GM06990 (cell line): Measurements from ENCODE around the gene CIZ1.

ENCODE experiments used
- DNase-seq: peaks from one replicate; pipeline ENCODE4 v3.0.0-alpha.2; 2011; ENCODE audit not compliant: insufficient read length; ENCODE audit errors: extremely low read depth
- H3K27me3 ChIP-seq: replicated peaks from 2 replicates; pipeline ENCODE4 v1.6.0; 2011; ENCODE audit warnings: low read length; ENCODE audit not compliant: control insufficient read depth, insufficient read depth
- H3K36me3 ChIP-seq: 2 replicates; pipeline ENCODE4 v1.5.1; 2011; ENCODE audit warnings: low read length; ENCODE audit not compliant: control insufficient read depth, insufficient read depth
- H3K4me3 ChIP-seq: replicated peaks from 2 replicates; pipeline ENCODE4 v1.5.1; 2011; ENCODE audit warnings: low read depth, mild to moderate bottlenecking, control low read depth, low read length
- TF ChIP-seq, protein P1 (sequence below): IDR thresholded peaks from 2 replicates; pipeline ENCODE4 v1.5.1; 2011; ENCODE audit warnings: low read length, control low read depth, mild to moderate bottlenecking, inconsistent platforms; ENCODE audit not compliant: insufficient read depth, poor library complexity, severe bottlenecking

Gene CIZ1

DNA sequence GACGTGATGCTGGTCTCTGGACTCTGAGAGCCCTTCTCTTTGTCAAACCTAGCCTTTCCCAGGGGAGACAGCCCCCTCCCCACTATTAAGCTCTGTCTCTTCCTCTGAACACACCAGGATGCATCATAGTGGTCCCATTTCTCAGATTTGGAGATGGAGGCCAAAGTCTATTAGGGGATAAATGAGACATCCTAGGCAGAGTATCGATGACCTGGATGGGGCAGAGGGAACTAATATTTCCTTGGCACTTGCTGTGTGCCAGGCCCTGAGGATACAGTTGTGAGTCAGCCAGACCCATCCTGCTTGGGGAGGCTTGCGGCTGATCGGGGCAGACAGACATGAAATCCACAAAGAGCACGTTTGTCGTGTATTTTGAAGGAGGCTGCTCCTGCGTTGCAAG is 17.0 kb upstream of the CIZ1 start:
- Histone ChIP-seq H3K27me3 (peaks cover 4% of the 10 kb centered on the region), H3K4me3 (no peak overlapping the region), H3K36me3 (no peaks in the 10 kb centered on the region)
- no peak for DNase-seq
- TF ChIP-seq, protein P1, sequence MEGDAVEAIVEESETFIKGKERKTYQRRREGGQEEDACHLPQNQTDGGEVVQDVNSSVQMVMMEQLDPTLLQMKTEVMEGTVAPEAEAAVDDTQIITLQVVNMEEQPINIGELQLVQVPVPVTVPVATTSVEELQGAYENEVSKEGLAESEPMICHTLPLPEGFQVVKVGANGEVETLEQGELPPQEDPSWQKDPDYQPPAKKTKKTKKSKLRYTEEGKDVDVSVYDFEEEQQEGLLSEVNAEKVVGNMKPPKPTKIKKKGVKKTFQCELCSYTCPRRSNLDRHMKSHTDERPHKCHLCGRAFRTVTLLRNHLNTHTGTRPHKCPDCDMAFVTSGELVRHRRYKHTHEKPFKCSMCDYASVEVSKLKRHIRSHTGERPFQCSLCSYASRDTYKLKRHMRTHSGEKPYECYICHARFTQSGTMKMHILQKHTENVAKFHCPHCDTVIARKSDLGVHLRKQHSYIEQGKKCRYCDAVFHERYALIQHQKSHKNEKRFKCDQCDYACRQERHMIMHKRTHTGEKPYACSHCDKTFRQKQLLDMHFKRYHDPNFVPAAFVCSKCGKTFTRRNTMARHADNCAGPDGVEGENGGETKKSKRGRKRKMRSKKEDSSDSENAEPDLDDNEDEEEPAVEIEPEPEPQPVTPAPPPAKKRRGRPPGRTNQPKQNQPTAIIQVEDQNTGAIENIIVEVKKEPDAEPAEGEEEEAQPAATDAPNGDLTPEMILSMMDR: no peak

DNA sequence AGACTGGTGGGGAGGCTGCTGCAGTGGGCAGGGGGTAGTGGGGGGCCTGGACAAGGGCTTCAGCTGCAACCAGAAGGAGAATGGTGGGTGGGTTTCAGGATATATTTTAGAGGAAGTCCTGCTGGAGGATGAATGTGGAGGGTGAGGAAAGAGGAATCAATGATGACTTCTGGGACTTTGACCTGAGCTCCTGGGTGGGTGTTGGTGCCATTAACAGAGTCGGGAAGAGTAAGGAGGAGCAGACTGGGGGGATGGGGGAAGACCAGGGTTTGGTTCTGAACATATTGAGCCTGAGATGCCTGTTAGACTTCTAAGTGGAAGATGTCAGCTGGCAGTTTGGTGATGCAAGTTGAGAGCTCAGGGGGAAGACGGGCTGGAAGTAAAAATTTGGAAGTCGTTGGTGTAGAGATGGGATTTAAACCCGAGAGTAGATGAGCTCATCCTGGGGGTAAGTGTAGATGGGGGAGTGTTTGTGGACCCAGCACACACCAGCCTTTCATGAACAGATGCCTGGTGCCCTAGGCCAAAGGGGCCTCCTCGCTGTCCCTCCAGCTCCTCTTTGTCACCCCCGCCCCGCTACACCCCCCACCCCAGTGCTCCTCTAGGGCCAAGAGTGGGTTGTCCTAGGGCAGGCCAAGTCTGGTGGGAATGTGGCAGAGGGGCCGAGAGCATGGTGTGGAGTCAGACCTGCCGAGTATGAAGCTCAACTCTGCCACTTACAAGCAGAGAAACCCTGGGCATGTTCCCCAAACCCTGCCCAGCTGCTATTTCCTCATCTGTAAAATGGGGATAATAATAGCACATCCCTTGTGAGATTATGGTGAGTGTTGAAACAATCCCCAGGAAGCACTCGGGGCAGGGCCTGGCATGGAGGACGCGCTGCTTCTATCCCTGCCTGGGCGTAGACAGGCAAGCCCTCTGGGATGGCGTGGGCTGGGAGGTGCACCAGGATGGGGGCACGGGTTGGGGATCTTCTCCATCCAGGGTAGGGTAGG is 15.8 kb upstream of the CIZ1 start:
- Histone ChIP-seq H3K27me3 (peaks cover 4% of the 10 kb centered on the region), H3K4me3 (no peak overlapping the region), H3K36me3 (no peaks in the 10 kb centered on the region)
- no peak for DNase-seq
- TF ChIP-seq, protein P1: no peak

DNA sequence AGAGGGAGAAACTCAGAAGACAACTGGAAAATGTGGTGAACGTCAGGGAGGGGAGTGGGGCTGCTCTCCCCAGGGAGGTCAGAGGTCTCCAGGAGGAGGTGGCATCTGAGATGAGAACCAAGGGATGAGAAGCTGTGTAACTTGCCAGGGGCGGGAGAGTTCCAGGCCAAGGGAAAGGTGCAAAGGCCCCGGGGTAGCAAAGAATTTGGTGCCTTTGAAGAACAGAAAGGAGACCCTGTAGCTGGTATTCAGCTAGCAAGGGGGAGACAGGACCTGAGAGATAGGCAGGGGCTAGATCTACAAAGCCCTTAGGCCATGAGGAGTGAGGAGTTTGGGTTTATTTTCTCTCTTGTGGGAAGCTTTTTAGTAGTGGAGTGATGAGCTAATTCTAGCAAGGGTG is 15.1 kb upstream of the CIZ1 start:
- Histone ChIP-seq H3K27me3 (peaks cover 4% of the 10 kb centered on the region), H3K36me3 (no peaks in the 10 kb centered on the region), H3K4me3 (no peak overlapping the region)
- TF ChIP-seq, protein P1: no peak
- no peak for DNase-seq

DNA sequence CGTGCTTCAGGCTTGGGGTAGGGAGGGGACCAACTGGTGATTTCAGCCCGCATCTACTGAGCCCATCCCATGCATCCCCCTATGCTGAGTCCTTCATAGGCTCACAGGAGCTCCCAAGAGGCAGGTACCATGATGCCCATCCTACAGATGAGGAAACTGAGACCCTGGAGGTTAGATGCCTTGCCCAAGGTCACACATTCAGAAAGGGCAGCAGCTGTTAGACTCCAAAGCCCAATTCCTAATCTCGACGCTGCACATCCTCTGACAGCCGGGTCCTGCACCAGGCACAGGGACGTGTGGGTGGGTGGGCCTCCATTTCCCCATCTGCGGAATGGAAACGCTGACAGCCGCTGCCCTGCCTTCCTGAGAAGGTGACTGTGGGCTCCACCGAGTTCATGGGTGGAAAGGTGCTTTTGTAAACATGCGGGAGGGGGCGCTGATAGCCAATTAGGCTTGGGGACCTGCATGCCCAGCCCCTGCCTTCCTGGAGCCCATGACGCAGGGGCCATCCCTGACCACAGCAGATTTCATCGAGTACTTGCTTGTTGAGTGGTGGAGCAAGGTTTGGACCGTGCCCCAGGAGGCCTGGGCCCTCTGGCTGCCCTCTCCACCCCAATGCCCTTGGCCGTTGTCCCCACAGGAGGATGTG is 14.0 kb upstream of the CIZ1 start:
- Histone ChIP-seq H3K36me3 (no peaks in the 10 kb centered on the region), H3K27me3 (peaks cover 4% of the 10 kb centered on the region), H3K4me3 (no peak overlapping the region)
- TF ChIP-seq, protein P1: no peak
- DNase-seq: no peak

DNA sequence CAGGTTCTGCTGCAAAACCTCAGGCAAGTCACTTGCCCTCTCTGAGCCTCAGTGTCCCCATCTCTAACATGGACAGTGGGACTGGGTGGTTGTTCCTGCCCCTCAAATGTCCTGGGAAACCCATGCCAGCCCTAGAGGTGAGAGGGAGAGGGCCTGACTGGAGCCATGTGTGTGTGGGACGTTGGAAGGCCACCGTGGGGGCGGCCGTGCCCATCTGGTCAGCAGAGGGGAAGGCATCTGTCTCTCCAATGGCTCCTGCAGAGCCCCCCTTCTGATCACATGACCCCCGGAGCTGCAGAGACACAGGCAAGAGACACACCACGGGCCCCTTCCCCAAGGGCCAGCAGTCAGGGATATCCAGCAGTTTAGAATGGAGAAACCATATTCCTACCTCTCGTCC is 13.5 kb upstream of the CIZ1 start:
- H3K27me3 ChIP-seq: peaks cover 4% of the 10 kb centered on the region
- H3K36me3 ChIP-seq: no peaks in the 10 kb centered on the region
- H3K4me3 ChIP-seq: no peak overlapping the region
- TF ChIP-seq, protein P1: no peak
- no peak for DNase-seq
